HepG2 (cell line): ENCODE data around the gene NAT9. TPM values are rescaled to one million over a fixed set of nuclear protein-coding genes. Genes with fewer than 3 reads are reported as not detected.
A peak's percentile ranks its signal among the peaks of the same experiment; 100 is the strongest.

Experiments used
- AGO1 ChIP-seq: fragments of 200-400 bp; formaldehyde crosslinking; IDR thresholded peaks from 2 replicates; pipeline ENCODE4 v1.6.1; 2017; ENCODE audit warnings: mild to moderate bottlenecking, low read depth, low read length, moderate library complexity; ENCODE audit not compliant: poor library complexity, severe bottlenecking
- GZF1 ChIP-seq: sonication (generic); formaldehyde crosslinking; IDR thresholded peaks from 2 replicates; pipeline ENCODE4 v1.5.1; 2020; ENCODE audit warnings: mild to moderate bottlenecking, missing genetic modification reagents
- KAT8 ChIP-seq: IDR thresholded peaks from 2 replicates; pipeline ENCODE4 v1.6.1; 2016; ENCODE audit warnings: missing genetic modification reagents, missing compliant biosample characterization
- MTA3 ChIP-seq: sonication (generic); formaldehyde crosslinking; IDR thresholded peaks from 2 replicates; pipeline ENCODE4 v1.4.0; 2020; ENCODE audit warnings: missing genetic modification reagents
- NCOR1 ChIP-seq: fragments of 200-600 bp; sonication (generic); IDR thresholded peaks from 2 replicates; pipeline ENCODE4 v1.7.0; 2017; ENCODE audit warnings: antibody characterized with exemption, low read length, borderline replicate concordance
- NFIB ChIP-seq: sonication (generic); formaldehyde crosslinking; IDR thresholded peaks from 2 replicates; pipeline ENCODE4 v1.9.0; 2021; ENCODE audit warnings: missing genetic modification reagents, mild to moderate bottlenecking, borderline replicate concordance
- PAX8 ChIP-seq: sonication (generic); formaldehyde crosslinking; IDR thresholded peaks from 2 replicates; pipeline ENCODE4 v1.8.0; 2022; ENCODE audit warnings: mild to moderate bottlenecking, missing genetic modification reagents, borderline replicate concordance
- RARG ChIP-seq: sonication (generic); formaldehyde crosslinking; IDR thresholded peaks from 2 replicates; pipeline ENCODE4 v1.4.0; 2020; ENCODE audit warnings: low read depth, mild to moderate bottlenecking, missing genetic modification reagents
- SRF ChIP-seq: IDR thresholded peaks from 2 replicates; pipeline ENCODE4 v1.6.1; 2011; ENCODE audit warnings: mild to moderate bottlenecking, low read depth, low read length, moderate library complexity
- XBP1 ChIP-seq: sonication (generic); formaldehyde crosslinking; IDR thresholded peaks from 2 replicates; pipeline ENCODE4 v1.5.0; 2020; ENCODE audit warnings: missing genetic modification reagents
- ZFY ChIP-seq: sonication (generic); formaldehyde crosslinking; IDR thresholded peaks from 2 replicates; pipeline ENCODE4 v1.4.0; 2020; ENCODE audit warnings: missing genetic modification reagents
- ZKSCAN8 ChIP-seq: IDR thresholded peaks from 2 replicates; pipeline ENCODE4 v1.6.1; 2016; ENCODE audit warnings: borderline replicate concordance, missing genetic modification reagents, missing compliant biosample characterization
- ZNF33B ChIP-seq: sonication (generic); formaldehyde crosslinking; IDR thresholded peaks from 2 replicates; pipeline ENCODE4 v1.5.1; 2020; ENCODE audit warnings: mild to moderate bottlenecking, missing genetic modification reagents
- ZNF598 ChIP-seq: sonication (generic); formaldehyde crosslinking; IDR thresholded peaks from 2 replicates; pipeline ENCODE4 v1.5.1; 2020; ENCODE audit warnings: mild to moderate bottlenecking, missing genetic modification reagents, borderline replicate concordance
- ZNF703 ChIP-seq: sonication (generic); formaldehyde crosslinking; IDR thresholded peaks from 2 replicates; pipeline ENCODE4 v1.5.1; 2020; ENCODE audit warnings: missing genetic modification reagents, mild to moderate bottlenecking, moderate library complexity, borderline replicate concordance
- polyA plus RNA-seq, 8 experiments: library from polyadenylated mRNA; depleted of rRNA in 3 of 8; stranded (reverse) in 7 of 8; unstranded in 1 of 8; fragments of >200 nt; fragmentation: Illumina TruSeq in 4 of 8; extraction: Trizol in 4 of 8; gene quantifications; 2 replicates each; pipeline versions ENCODE4 v1.2.1 to v1.2.3, GENCODE V29; 2011 to 2016; ENCODE audit warnings: low read depth in 4 of 8, missing spikeins in 1 of 8, mixed read lengths in 1 of 8; ENCODE audit not compliant: insufficient read depth in 1 of 8
- total RNA-seq, 5 experiments: library from RNA; depleted of rRNA; stranded (reverse); fragments of >200 nt; fragmentation: Illumina TruSeq; extraction: Trizol; gene quantifications; 2 replicates each; pipeline ENCODE4 v1.2.3, GENCODE V29; 2016; ENCODE audit warnings: low read depth in 1 of 5
- TF ChIP-seq, protein P1 (sequence below): sonication (generic); formaldehyde crosslinking; IDR thresholded peaks from 2 replicates; pipeline ENCODE4 v1.9.0; 2021; ENCODE audit warnings: missing genetic modification reagents, borderline replicate concordance
- TF ChIP-seq, protein P2 (sequence below): sonication (generic); formaldehyde crosslinking; conservative IDR thresholded peaks from 2 replicates; pipeline ENCODE4 v1.4.0; 2020; ENCODE audit warnings: missing genetic modification reagents
- TF ChIP-seq, protein P3 (sequence below): sonication (generic); formaldehyde crosslinking; IDR thresholded peaks from 2 replicates; pipeline ENCODE4 v1.5.1; 2020; ENCODE audit warnings: missing genetic modification reagents, mild to moderate bottlenecking, borderline replicate concordance
- TF ChIP-seq, protein P4 (sequence below): sonication (generic); formaldehyde crosslinking; IDR thresholded peaks from 2 replicates; pipeline ENCODE4 v1.8.0; 2022; ENCODE audit warnings: missing genetic modification reagents, mild to moderate bottlenecking, inconsistent platforms, borderline replicate concordance

NAT9 gene
- total and polyA plus RNA-seq, 2 of the 13 experiments (the other 11 are each of a cell fraction or from before 2014, with no cell fraction given): 39.7 to 44.2 TPM

DNA sequence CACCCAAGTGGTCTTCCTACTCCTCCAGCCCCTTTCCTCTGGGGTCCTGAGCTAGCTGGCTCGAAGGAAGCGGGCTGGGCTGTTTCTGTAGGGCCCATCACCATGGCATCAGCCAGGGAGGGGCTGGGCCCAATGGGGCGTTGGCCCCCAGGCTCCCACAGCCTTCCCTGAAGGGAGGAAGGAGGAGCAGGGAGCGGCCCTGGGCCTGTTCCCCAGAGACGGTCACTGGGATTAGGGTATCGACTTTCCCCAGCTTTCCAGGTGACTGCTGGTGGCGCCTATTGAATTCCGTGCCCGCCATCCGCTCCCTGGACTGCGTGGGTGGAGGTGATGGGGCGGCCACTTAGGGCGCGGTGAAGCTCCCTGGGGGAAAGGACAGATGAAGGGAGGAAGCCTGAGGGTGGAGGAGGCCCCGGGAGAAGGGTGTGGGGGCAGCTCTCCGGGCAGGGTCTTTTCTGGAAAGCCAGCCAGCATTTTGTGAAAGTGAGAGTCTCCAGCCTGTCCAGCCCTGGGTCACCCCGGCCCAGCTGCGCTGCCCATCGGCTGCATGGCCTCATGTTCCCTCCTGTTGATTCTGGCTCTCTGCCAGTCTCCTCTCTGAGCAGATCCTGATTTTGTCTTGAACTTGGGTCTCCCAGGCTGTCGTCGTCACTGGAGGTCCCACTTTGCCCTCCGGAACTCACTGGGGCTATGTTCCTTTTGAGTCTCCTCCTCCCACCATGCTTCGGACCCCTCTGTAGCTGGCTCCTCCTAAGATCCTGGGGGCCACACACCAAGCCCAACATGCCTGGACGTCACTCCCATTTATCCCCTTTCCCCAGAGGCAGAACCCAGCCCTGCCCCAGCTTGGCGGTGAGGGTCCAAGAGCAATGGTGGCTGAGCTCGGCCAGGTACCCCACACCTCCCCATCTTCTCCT is 18.0 kb downstream of the NAT9 start (continued):
- no peak for TF ChIP-seq ZNF33B
- no peak for TF ChIP-seq KAT8
- TF ChIP-seq NFIB (CRISPR knock-in tag): no peak
- no peak for TF ChIP-seq RARG (CRISPR knock-in tag)
- no peak for TF ChIP-seq XBP1
- TF ChIP-seq, protein P1, sequence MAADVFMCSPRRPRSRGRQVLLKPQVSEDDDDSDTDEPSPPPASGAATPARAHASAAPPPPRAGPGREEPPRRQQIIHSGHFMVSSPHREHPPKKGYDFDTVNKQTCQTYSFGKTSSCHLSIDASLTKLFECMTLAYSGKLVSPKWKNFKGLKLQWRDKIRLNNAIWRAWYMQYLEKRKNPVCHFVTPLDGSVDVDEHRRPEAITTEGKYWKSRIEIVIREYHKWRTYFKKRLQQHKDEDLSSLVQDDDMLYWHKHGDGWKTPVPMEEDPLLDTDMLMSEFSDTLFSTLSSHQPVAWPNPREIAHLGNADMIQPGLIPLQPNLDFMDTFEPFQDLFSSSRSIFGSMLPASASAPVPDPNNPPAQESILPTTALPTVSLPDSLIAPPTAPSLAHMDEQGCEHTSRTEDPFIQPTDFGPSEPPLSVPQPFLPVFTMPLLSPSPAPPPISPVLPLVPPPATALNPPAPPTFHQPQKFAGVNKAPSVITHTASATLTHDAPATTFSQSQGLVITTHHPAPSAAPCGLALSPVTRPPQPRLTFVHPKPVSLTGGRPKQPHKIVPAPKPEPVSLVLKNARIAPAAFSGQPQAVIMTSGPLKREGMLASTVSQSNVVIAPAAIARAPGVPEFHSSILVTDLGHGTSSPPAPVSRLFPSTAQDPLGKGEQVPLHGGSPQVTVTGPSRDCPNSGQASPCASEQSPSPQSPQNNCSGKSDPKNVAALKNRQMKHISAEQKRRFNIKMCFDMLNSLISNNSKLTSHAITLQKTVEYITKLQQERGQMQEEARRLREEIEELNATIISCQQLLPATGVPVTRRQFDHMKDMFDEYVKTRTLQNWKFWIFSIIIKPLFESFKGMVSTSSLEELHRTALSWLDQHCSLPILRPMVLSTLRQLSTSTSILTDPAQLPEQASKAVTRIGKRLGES (CRISPR knock-in tag): no peak
- TF ChIP-seq, protein P2, sequence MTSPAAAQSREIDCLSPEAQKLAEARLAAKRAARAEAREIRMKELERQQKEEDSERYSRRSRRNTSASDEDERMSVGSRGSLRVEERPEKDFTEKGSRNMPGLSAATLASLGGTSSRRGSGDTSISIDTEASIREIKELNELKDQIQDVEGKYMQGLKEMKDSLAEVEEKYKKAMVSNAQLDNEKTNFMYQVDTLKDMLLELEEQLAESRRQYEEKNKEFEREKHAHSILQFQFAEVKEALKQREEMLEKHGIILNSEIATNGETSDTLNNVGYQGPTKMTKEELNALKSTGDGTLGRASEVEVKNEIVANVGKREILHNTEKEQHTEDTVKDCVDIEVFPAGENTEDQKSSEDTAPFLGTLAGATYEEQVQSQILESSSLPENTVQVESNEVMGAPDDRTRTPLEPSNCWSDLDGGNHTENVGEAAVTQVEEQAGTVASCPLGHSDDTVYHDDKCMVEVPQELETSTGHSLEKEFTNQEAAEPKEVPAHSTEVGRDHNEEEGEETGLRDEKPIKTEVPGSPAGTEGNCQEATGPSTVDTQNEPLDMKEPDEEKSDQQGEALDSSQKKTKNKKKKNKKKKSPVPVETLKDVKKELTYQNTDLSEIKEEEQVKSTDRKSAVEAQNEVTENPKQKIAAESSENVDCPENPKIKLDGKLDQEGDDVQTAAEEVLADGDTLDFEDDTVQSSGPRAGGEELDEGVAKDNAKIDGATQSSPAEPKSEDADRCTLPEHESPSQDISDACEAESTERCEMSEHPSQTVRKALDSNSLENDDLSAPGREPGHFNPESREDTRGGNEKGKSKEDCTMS (CRISPR knock-in tag): no peak
- TF ChIP-seq MTA3 (CRISPR knock-in tag): no peak
- TF ChIP-seq ZFY: no peak
- no peak for TF ChIP-seq NCOR1
- TF ChIP-seq ZNF598: no peak
- TF ChIP-seq, protein P3, sequence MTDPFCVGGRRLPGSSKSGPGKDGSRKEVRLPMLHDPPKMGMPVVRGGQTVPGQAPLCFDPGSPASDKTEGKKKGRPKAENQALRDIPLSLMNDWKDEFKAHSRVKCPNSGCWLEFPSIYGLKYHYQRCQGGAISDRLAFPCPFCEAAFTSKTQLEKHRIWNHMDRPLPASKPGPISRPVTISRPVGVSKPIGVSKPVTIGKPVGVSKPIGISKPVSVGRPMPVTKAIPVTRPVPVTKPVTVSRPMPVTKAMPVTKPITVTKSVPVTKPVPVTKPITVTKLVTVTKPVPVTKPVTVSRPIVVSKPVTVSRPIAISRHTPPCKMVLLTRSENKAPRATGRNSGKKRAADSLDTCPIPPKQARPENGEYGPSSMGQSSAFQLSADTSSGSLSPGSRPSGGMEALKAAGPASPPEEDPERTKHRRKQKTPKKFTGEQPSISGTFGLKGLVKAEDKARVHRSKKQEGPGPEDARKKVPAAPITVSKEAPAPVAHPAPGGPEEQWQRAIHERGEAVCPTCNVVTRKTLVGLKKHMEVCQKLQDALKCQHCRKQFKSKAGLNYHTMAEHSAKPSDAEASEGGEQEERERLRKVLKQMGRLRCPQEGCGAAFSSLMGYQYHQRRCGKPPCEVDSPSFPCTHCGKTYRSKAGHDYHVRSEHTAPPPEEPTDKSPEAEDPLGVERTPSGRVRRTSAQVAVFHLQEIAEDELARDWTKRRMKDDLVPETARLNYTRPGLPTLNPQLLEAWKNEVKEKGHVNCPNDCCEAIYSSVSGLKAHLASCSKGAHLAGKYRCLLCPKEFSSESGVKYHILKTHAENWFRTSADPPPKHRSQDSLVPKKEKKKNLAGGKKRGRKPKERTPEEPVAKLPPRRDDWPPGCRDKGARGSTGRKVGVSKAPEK (CRISPR knock-in tag): no peak
- TF ChIP-seq PAX8 (CRISPR knock-in tag): no peak
- no peak for TF ChIP-seq ZNF703 (CRISPR knock-in tag)
- no peak for TF ChIP-seq GZF1 (CRISPR knock-in tag)
- TF ChIP-seq AGO1: peak; percentile 61
- TF ChIP-seq SRF: no peak
- TF ChIP-seq, protein P4, sequence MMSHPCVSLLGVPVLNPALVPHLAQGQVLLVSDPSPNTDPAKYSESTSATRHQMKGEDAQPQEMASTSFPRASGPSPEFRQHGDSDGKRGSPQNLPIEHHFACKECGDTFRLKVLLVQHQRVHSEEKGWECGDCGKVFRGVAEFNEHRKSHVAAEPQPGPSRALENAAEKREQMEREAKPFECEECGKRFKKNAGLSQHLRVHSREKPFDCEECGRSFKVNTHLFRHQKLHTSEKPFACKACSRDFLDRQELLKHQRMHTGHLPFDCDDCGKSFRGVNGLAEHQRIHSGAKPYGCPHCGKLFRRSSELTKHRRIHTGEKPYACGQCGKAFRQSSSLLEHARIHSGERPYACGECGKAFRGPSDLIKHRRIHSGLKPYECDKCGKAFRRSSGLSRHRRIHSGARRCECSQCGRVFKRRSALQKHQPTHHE: no peak
- TF ChIP-seq ZKSCAN8: no peak
